ENCODE measurements around the gene APLP2.

DNA sequence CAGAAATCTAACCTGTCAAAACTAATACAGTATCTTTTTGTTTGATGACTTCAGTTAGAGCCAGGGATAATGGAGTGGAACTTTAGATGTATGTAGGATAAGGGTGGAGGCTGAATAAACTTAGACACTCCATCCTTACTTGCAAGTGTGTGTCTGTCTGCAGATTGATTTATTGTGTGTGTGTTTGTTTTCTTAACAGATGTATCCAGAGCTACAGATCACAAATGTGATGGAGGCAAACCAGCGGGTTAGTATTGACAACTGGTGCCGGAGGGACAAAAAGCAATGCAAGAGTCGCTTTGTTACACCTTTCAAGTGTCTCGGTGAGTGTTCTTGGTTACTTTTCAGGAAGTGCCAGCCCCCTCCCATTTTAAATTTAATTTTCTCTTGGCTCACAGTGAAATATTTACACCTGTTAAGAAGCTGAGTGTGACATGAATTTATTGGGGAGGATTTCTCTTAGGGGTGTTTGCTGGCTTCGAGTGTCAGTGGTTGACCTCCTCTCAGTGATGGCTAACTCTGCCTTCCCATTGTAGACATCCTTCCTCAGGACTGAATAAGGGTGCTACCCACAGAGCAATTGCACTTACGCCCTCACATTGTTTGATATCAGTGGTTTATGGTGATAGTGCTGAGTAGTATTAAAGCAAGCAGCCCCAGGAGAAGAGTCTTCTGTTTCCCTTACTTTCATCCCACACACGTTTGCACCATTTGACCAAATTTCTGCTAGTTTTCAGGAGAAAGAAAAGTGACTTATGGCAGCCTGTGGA, 40.8 kb downstream of the APLP2 start:
- TF ChIP-seq, protein P1, sequence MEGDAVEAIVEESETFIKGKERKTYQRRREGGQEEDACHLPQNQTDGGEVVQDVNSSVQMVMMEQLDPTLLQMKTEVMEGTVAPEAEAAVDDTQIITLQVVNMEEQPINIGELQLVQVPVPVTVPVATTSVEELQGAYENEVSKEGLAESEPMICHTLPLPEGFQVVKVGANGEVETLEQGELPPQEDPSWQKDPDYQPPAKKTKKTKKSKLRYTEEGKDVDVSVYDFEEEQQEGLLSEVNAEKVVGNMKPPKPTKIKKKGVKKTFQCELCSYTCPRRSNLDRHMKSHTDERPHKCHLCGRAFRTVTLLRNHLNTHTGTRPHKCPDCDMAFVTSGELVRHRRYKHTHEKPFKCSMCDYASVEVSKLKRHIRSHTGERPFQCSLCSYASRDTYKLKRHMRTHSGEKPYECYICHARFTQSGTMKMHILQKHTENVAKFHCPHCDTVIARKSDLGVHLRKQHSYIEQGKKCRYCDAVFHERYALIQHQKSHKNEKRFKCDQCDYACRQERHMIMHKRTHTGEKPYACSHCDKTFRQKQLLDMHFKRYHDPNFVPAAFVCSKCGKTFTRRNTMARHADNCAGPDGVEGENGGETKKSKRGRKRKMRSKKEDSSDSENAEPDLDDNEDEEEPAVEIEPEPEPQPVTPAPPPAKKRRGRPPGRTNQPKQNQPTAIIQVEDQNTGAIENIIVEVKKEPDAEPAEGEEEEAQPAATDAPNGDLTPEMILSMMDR (IDR thresholded peaks at IDR 0.05; ENCODE audit: insufficient read depth, low read length, poor library complexity, severe bottlenecking) = no peak
- TF ChIP-seq EZH2phosphoT487 (conservative IDR thresholded peaks at IDR 0.05; ENCODE audit: low read length) = no peak
